Panc1 (cell line): ENCODE measurements around the gene MTREX. TPM values are rescaled to one million over a fixed set of nuclear protein-coding genes. Genes with fewer than 3 reads are reported as not detected.

Experiments used
- ATAC-seq: fragments of 200-7000 bp; cut with Tn5 transposase; 2 replicates; pipeline ENCODE4 v1.9.1; 2020; ENCODE audit warnings: mild to moderate bottlenecking, moderate library complexity
- BruUV-seq: library from RNA; stranded (reverse); fragments of 400-500 nt; replicated peaks from 2 replicates; lab custom pipeline; 2021; lab: Mats Ljungman, UMichigan
- CTCF ChIA-PET: fragments of 300-600 bp; sonication (Branson Sonifier 250); formaldehyde crosslinking; loops from one replicate; lab custom pipeline; 2022; ENCODE audit warnings: antibody characterized with exemption; lab: Charles Lee
- POLR2A ChIA-PET: fragments of 300-600 bp; sonication (Branson Sonifier 250); formaldehyde crosslinking; loops from one replicate; lab custom pipeline; 2022; ENCODE audit warnings: antibody characterized with exemption; lab: Charles Lee
- DNase-seq: peaks from one replicate; pipeline ENCODE4 v3.0.0-alpha.2; 2010; ENCODE audit warnings: low read depth, low spot score
- H3K27ac ChIP-seq: 2 replicates; pipeline ENCODE4 v1.5.1; 2011; ENCODE audit warnings: mild to moderate bottlenecking, low read length, inconsistent platforms
- H3K27me3 ChIP-seq: fragments of 200-500 bp; sonication (Bioruptor generic); 2 replicates; pipeline ENCODE4 v1.6.0; 2014; ENCODE audit warnings: low read length, inconsistent platforms; ENCODE audit not compliant: control insufficient read depth, insufficient read depth
- H3K36me3 ChIP-seq: fragments of 200-500 bp; sonication (Bioruptor generic); 2 replicates; pipeline ENCODE4 v1.5.1; 2014; ENCODE audit warnings: inconsistent platforms, mild to moderate bottlenecking, low read length, moderate library complexity; ENCODE audit not compliant: control insufficient read depth, insufficient read depth
- H3K4me1 ChIP-seq: 2 replicates; pipeline ENCODE4 v1.5.1; 2011; ENCODE audit warnings: inconsistent platforms, mild to moderate bottlenecking, low read length, moderate library complexity; ENCODE audit not compliant: control insufficient read depth, insufficient read depth
- H3K4me3 ChIP-seq, 2 experiments: 2 replicates each; pipeline ENCODE4 v1.5.1; 2011 to 2012; ENCODE audit warnings: low read depth in 2 of 2, low read length in 2 of 2, mild to moderate bottlenecking in 2 of 2, inconsistent platforms in 1 of 2, moderate library complexity in 1 of 2
- H3K9me3 ChIP-seq: fragments of 200-500 bp; sonication (Bioruptor generic); 2 replicates; pipeline ENCODE4 v1.5.1; 2014; ENCODE audit warnings: low read depth, mild to moderate bottlenecking, inconsistent platforms, low read length, moderate library complexity; ENCODE audit not compliant: control insufficient read depth, insufficient read depth
- CTCF ChIP-seq: fragments of 450-650 bp; IDR thresholded peaks from 2 replicates; pipeline ENCODE4 v1.5.1; 2017; ENCODE audit warnings: mild to moderate bottlenecking
- POLR2AphosphoS5 ChIP-seq: IDR thresholded peaks from 2 replicates; pipeline ENCODE4 v1.6.1; 2012; ENCODE audit warnings: mild to moderate bottlenecking, low read depth, low read length, moderate library complexity
- REST ChIP-seq, 2 experiments: IDR thresholded peaks; 2 replicates each; pipeline ENCODE4 v1.6.1; 2011 to 2012; ENCODE audit warnings: low read depth in 2 of 2, control low read depth in 1 of 2, low read length in 1 of 2, mild to moderate bottlenecking in 1 of 2, moderate library complexity in 1 of 2; ENCODE audit not compliant: insufficient read depth in 1 of 2
- SIN3A ChIP-seq: IDR thresholded peaks from 2 replicates; pipeline ENCODE4 v1.6.1; 2012; ENCODE audit warnings: low read depth, mild to moderate bottlenecking, low read length, moderate library complexity, borderline replicate concordance; ENCODE audit not compliant: insufficient read depth
- TCF7L2 ChIP-seq: IDR thresholded peaks from 2 replicates; pipeline ENCODE4 v1.6.1; 2011; ENCODE audit warnings: mild to moderate bottlenecking, low read depth, low read length, inconsistent platforms
- in situ Hi-C: cut with HindIII; loops from 2 replicates; pipeline ENCODE4 v1.10.0; 2016; ENCODE audit warnings: low sequenced_read_pairs, low pct_unique_long_range_greater_than_20kb
- intact Hi-C: fragments of 100-400 bp; cut with micrococcal nuclease; formaldehyde crosslinking; loops from one replicate; pipeline ENCODE4 v1.10.0; 2022; ENCODE audit not compliant: unreplicated experiment
- total RNA-seq: library from RNA; stranded (reverse); gene quantifications from one replicate; pipeline ENCODE4 v1.2.1, GENCODE V29; 2021; ENCODE audit not compliant: unreplicated experiment

Gene MTREX
- total RNA-seq, 1 experiment from 2014 or later, result 97.0 TPM

- BruUV-seq, result no TSS peak
These were observed 6.3 kb downstream of the MTREX start for GRCh38 chr5:55313870-55314617.

GRCh38 chr5:55316289-55316688 is 8.5 kb downstream of the MTREX start:
- BruUV-seq, result no TSS peak
- in situ Hi-C loops (no loop called here), intact Hi-C loops (no loop called here)
- no peaks in the 10 kb centered on the region for H3K27me3 ChIP-seq
- H3K9me3 ChIP-seq, result no peaks in the 10 kb centered on the region
- ChIA-PET CTCF (no interaction called here), POLR2A (no interaction called here)
- H3K27ac ChIP-seq, result no peak overlapping the region
- TF ChIP-seq TCF7L2, result no peak
- TF ChIP-seq SIN3A, result no peak
- no peak for TF ChIP-seq POLR2AphosphoS5
- TF ChIP-seq REST (IDR thresholded peaks at IDR 0.05; ENCODE audit: insufficient read depth in 1 of 2, low read depth in 2 of 2, low read length in 1 of 2), result no peak
- no peak for TF ChIP-seq CTCF
- ATAC-seq (no peak), DNase-seq (no peak)
- no peaks in the 10 kb centered on the region for H3K36me3 ChIP-seq
- H3K4me3 ChIP-seq, result no peak overlapping the region
- H3K4me1 ChIP-seq, result peaks cover 5% of the 10 kb centered on the region; the same call in 1 of the 2 replicates

More at GRCh38 chr5:55313870-55314617, 6.3 kb downstream of the MTREX start:
- in situ Hi-C loops (no loop called here), intact Hi-C loops (no loop called here)
- ChIA-PET POLR2A (no interaction called here), CTCF (no interaction called here)
- Histone ChIP-seq H3K4me3 (no peak overlapping the region), H3K4me1 (peaks cover 12% of the 10 kb centered on the region; the same call in 1 of the 2 replicates), H3K27ac (no peak overlapping the region), H3K36me3 (no peaks in the 10 kb centered on the region), H3K27me3 (no peaks in the 10 kb centered on the region), H3K9me3 (no peaks in the 10 kb centered on the region)
- no peak for TF ChIP-seq POLR2AphosphoS5
- no peak for TF ChIP-seq TCF7L2
- no peak for TF ChIP-seq CTCF
- TF ChIP-seq REST (IDR thresholded peaks at IDR 0.05; ENCODE audit: insufficient read depth in 1 of 2, low read depth in 2 of 2, low read length in 1 of 2), result no peak
- no peak for TF ChIP-seq SIN3A
- DNase-seq (no peak), ATAC-seq (no peak)
